HG02938 (cell line): ENCODE measurements around the gene BNC2.

Experiments
- ATAC-seq: cut with Tn5 transposase; IDR thresholded peaks from one replicate; pipeline ENCODE4 v1.9.1; 2021; ENCODE audit warnings: mild to moderate bottlenecking, moderate library complexity; ENCODE audit not compliant: unreplicated experiment

BNC2 gene

GRCh38 chr9:16817514-16817913, 53.0 kb downstream of the BNC2 start:
- no peak for ATAC-seq

GRCh38 chr9:16817002-16817401, 53.5 kb downstream of the BNC2 start:
- ATAC-seq = no peak

GRCh38 chr9:16816011-16816410, 54.5 kb downstream of the BNC2 start:
- ATAC-seq = no peak

- ATAC-seq = no peak
Measured at GRCh38 chr9:16815079-16815478, 55.4 kb downstream of the BNC2 start.

- no peak for ATAC-seq
Measured at GRCh38 chr9:16813838-16814237, 56.6 kb downstream of the BNC2 start.

GRCh38 chr9:16811987-16812685, 58.3 kb downstream of the BNC2 start:
- no peak for ATAC-seq

- ATAC-seq = no peak
Measured at GRCh38 chr9:16809912-16810610, 60.4 kb downstream of the BNC2 start.

- no peak for ATAC-seq
Measured at GRCh38 chr9:16806674-16807073, 63.8 kb downstream of the BNC2 start.

GRCh38 chr9:16803648-16804047, 66.8 kb downstream of the BNC2 start:
- ATAC-seq = no peak

GRCh38 chr9:16801871-16802466, 68.5 kb downstream of the BNC2 start:
- no peak for ATAC-seq

- ATAC-seq = no peak
Measured at GRCh38 chr9:16796304-16796825, 74.1 kb downstream of the BNC2 start.

- ATAC-seq = no peak
Measured at GRCh38 chr9:16794871-16795639, 75.4 kb downstream of the BNC2 start.

GRCh38 chr9:16794103-16794502, 76.4 kb downstream of the BNC2 start:
- ATAC-seq = no peak

- ATAC-seq = no peak
Measured at GRCh38 chr9:16787724-16788123, 82.7 kb downstream of the BNC2 start.

GRCh38 chr9:16784002-16784401, 86.5 kb downstream of the BNC2 start:
- no peak for ATAC-seq

GRCh38 chr9:16782490-16782889, 88.0 kb downstream of the BNC2 start:
- no peak for ATAC-seq

GRCh38 chr9:16775330-16775729, 95.1 kb downstream of the BNC2 start:
- ATAC-seq = no peak

- ATAC-seq = no peak
Measured at GRCh38 chr9:16773617-16774016, 96.9 kb downstream of the BNC2 start.

GRCh38 chr9:16773116-16773515, 97.4 kb downstream of the BNC2 start:
- ATAC-seq = no peak

GRCh38 chr9:16771356-16771755, 99.1 kb downstream of the BNC2 start:
- no peak for ATAC-seq

- ATAC-seq = no peak
Measured at GRCh38 chr9:16769291-16769690, 101.2 kb downstream of the BNC2 start.
